Measurements from ENCODE around the gene SEMA4C. TPM values are rescaled to one million over a fixed set of nuclear protein-coding genes. Genes with fewer than 3 reads are reported as not detected.
A peak's percentile ranks its signal among the peaks of the same experiment; 100 is the strongest.

The SEMA4C gene
- total RNA-seq, 2 donors from 2014 or later = 82.5 to 92.1 TPM

GRCh38 chr2:96853321-96853720, 16.6 kb downstream of the SEMA4C start:
- DNase-seq = no peak
- Histone ChIP-seq H3K9ac (ENCODE audit: extremely low read depth, low read length, poor library complexity, severe bottlenecking) (no peak overlapping the region), H3K27me3 (ENCODE audit: control insufficient read depth, insufficient read depth, low read length, poor library complexity, severe bottlenecking) (no peaks in the 10 kb centered on the region), H3K4me3 (ENCODE audit: low read length) (no peak overlapping the region), H3K36me3 (ENCODE audit: control insufficient read depth, insufficient read depth, low read length) (peaks cover 39% of the 10 kb centered on the region), H3K4me1 (ENCODE audit: control insufficient read depth, insufficient read depth, low read length) (no peaks in the 10 kb centered on the region), H3K27ac (ENCODE audit: low read depth, low read length) (no peak overlapping the region), H3K9me3 (ENCODE audit: control insufficient read depth, low read length) (no peaks in the 10 kb centered on the region)
- no peak overlapping the region for H3K4me3 Mint-ChIP-seq
- H3K9me3 Mint-ChIP-seq = no peaks in the 10 kb centered on the region
- 95 to 97% methylated on average over 8 to 15 of the region's 15 CpGs for WGBS, 2 experiments (ENCODE audit: insufficient coverage in 1 of 2, insufficient read length in 1 of 2)
- TF ChIP-seq, protein P1, sequence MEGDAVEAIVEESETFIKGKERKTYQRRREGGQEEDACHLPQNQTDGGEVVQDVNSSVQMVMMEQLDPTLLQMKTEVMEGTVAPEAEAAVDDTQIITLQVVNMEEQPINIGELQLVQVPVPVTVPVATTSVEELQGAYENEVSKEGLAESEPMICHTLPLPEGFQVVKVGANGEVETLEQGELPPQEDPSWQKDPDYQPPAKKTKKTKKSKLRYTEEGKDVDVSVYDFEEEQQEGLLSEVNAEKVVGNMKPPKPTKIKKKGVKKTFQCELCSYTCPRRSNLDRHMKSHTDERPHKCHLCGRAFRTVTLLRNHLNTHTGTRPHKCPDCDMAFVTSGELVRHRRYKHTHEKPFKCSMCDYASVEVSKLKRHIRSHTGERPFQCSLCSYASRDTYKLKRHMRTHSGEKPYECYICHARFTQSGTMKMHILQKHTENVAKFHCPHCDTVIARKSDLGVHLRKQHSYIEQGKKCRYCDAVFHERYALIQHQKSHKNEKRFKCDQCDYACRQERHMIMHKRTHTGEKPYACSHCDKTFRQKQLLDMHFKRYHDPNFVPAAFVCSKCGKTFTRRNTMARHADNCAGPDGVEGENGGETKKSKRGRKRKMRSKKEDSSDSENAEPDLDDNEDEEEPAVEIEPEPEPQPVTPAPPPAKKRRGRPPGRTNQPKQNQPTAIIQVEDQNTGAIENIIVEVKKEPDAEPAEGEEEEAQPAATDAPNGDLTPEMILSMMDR (conservative IDR thresholded peaks at IDR 0.05) = no peak
- peaks cover 8% of the 10 kb centered on the region for H3K4me1 Mint-ChIP-seq
- no peak overlapping the region for H3K27ac Mint-ChIP-seq
- H3K27me3 Mint-ChIP-seq (ENCODE audit: insufficient read depth) = no peaks in the 10 kb centered on the region
- H3K36me3 Mint-ChIP-seq (ENCODE audit: low read depth) = peaks cover 26% of the 10 kb centered on the region

DNA sequence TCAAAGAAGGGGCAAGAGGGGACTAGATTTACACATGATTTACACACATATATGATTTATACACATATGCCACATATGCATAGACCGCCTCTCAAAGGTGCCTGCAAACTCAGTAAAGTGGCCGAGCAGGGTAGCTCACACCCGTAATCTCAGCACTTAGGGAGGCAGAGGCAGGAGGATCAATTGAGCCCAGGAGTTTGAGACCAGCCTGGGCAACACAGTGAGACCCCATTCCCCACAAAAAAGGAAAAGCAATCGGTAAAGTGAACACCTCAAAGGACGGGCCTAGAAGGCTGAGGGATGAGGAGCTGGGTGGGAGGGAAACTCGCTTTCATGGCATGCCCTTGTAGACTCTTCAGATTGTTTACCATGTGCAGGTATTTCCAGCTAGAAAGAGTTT, 17.2 kb downstream of the SEMA4C start:
- H3K4me3 ChIP-seq (ENCODE audit: low read length) = no peak overlapping the region
- no peak overlapping the region for H3K9ac ChIP-seq (ENCODE audit: extremely low read depth, low read length, poor library complexity, severe bottlenecking)
- DNase-seq = no peak
- no peak overlapping the region for H3K27ac ChIP-seq (ENCODE audit: low read depth, low read length)
- no peaks in the 10 kb centered on the region for H3K9me3 ChIP-seq (ENCODE audit: control insufficient read depth, low read length)
- no peaks in the 10 kb centered on the region for H3K4me1 ChIP-seq (ENCODE audit: control insufficient read depth, insufficient read depth, low read length)
- peaks cover 31% of the 10 kb centered on the region for H3K36me3 Mint-ChIP-seq (ENCODE audit: low read depth)
- WGBS, 2 experiments (ENCODE audit: insufficient coverage in 1 of 2, insufficient read length in 1 of 2) = 90 to 98% methylated on average over 5 to 6 of the region's 6 CpGs
- H3K27me3 Mint-ChIP-seq (ENCODE audit: insufficient read depth) = no peaks in the 10 kb centered on the region
- H3K4me1 Mint-ChIP-seq = peaks cover 8% of the 10 kb centered on the region
- H3K27me3 ChIP-seq (ENCODE audit: control insufficient read depth, insufficient read depth, low read length, poor library complexity, severe bottlenecking) = no peaks in the 10 kb centered on the region
- no peak overlapping the region for H3K27ac Mint-ChIP-seq
- no peaks in the 10 kb centered on the region for H3K9me3 Mint-ChIP-seq
- H3K36me3 ChIP-seq (ENCODE audit: control insufficient read depth, insufficient read depth, low read length) = peaks cover 44% of the 10 kb centered on the region
- TF ChIP-seq, protein P1 (conservative IDR thresholded peaks at IDR 0.05) = no peak
- H3K4me3 Mint-ChIP-seq = no peak overlapping the region

DNA sequence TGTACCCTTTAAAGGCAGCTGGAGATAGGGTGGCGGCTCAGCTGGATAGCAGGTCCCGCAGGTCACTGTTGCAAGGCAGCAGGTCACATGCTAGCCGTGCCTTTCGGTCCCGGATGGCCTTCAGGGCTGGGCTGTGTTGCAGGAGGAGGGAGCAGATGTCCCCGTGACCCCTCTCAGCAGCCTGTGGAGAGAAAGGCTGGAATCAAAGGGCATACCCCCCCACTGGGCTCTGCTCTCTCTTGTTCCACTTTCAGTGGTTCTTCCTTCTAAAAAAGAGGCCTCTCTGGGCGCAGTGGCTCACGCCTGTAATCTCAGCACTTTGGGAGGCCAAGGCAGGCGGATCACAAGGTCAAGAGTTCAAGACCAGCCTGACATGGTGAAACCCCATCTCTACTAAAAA, 21.6 kb downstream of the SEMA4C start:
- WGBS, 2 experiments (ENCODE audit: insufficient coverage in 1 of 2, insufficient read length in 1 of 2) = 94 to 97% methylated on average over 4 to 9 of the region's 9 CpGs
- Histone ChIP-seq H3K4me1 (ENCODE audit: control insufficient read depth, insufficient read depth, low read length) (no peaks in the 10 kb centered on the region), H3K9ac (ENCODE audit: extremely low read depth, low read length, poor library complexity, severe bottlenecking) (no peak overlapping the region), H3K9me3 (ENCODE audit: control insufficient read depth, low read length) (no peaks in the 10 kb centered on the region), H3K4me3 (ENCODE audit: low read length) (no peak overlapping the region), H3K36me3 (ENCODE audit: control insufficient read depth, insufficient read depth, low read length) (peaks cover 40% of the 10 kb centered on the region), H3K27me3 (ENCODE audit: control insufficient read depth, insufficient read depth, low read length, poor library complexity, severe bottlenecking) (no peaks in the 10 kb centered on the region), H3K27ac (ENCODE audit: low read depth, low read length) (no peak overlapping the region)
- peaks cover 39% of the 10 kb centered on the region for H3K36me3 Mint-ChIP-seq (ENCODE audit: low read depth)
- no peaks in the 10 kb centered on the region for H3K4me1 Mint-ChIP-seq
- H3K27me3 Mint-ChIP-seq (ENCODE audit: insufficient read depth) = no peaks in the 10 kb centered on the region
- DNase-seq = peak; percentile 41
- H3K9me3 Mint-ChIP-seq = no peaks in the 10 kb centered on the region
- TF ChIP-seq, protein P1 (conservative IDR thresholded peaks at IDR 0.05) = no peak
- H3K27ac Mint-ChIP-seq = no peak overlapping the region
- no peak overlapping the region for H3K4me3 Mint-ChIP-seq
